Measurements from ENCODE around the gene MRPS25. TPM values are rescaled to one million over a fixed set of nuclear protein-coding genes. Genes with fewer than 3 reads are reported as not detected.

MRPS25 gene
- total and polyA plus RNA-seq, 9 of the 15 experiments (the other 6 are each of a cell fraction or from before 2014, with no cell fraction given) = 34.3 to 129 (median 78.2) TPM

DNA sequence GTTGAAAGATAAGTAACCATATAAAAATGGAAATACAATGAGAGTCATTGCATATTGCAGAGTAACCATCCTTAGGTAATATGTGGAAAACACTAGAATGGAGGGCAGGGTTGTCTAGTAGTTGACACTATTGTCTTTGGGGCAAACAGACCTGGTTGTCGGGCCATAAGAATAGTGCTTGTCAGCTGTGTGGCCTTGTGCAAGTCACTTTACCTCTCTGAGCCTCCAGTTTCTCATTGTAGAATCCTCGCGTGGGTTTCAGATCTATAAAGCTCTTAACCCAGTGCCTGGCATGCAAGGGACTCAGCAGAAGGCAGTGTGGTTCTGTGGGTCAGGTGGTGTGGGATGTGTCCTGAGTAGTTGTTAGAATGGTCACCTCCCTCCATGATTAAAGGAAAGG is 32.0 kb downstream of the MRPS25 start (continued):
- TF ChIP-seq, protein P1, sequence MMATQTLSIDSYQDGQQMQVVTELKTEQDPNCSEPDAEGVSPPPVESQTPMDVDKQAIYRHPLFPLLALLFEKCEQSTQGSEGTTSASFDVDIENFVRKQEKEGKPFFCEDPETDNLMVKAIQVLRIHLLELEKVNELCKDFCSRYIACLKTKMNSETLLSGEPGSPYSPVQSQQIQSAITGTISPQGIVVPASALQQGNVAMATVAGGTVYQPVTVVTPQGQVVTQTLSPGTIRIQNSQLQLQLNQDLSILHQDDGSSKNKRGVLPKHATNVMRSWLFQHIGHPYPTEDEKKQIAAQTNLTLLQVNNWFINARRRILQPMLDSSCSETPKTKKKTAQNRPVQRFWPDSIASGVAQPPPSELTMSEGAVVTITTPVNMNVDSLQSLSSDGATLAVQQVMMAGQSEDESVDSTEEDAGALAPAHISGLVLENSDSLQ (IDR thresholded peaks at IDR 0.05) = no peak
- TF ChIP-seq ZNF780A (CRISPR knock-in tag; IDR thresholded peaks at IDR 0.05) (no peak), RBM25 (IDR thresholded peaks at IDR 0.05; ENCODE audit: low read depth, low read length, severe bottlenecking) (peak; percentile 54), NUFIP1 (IDR thresholded peaks at IDR 0.05; ENCODE audit: partially characterized antibody) (no peak), CBFB (CRISPR knock-in tag; IDR thresholded peaks at IDR 0.05) (no peak), HBP1 (CRISPR knock-in tag; IDR thresholded peaks at IDR 0.05) (no peak), NBN (IDR thresholded peaks at IDR 0.05; ENCODE audit: low read depth) (no peak), FOXP1 (CRISPR knock-in tag; IDR thresholded peaks at IDR 0.05) (no peak), HOXB6 (CRISPR knock-in tag; IDR thresholded peaks at IDR 0.05; ENCODE audit: borderline replicate concordance) (no peak), RUNX1 (IDR thresholded peaks at IDR 0.05; ENCODE audit: low read depth) (no peak)
- TF ChIP-seq, protein P2, sequence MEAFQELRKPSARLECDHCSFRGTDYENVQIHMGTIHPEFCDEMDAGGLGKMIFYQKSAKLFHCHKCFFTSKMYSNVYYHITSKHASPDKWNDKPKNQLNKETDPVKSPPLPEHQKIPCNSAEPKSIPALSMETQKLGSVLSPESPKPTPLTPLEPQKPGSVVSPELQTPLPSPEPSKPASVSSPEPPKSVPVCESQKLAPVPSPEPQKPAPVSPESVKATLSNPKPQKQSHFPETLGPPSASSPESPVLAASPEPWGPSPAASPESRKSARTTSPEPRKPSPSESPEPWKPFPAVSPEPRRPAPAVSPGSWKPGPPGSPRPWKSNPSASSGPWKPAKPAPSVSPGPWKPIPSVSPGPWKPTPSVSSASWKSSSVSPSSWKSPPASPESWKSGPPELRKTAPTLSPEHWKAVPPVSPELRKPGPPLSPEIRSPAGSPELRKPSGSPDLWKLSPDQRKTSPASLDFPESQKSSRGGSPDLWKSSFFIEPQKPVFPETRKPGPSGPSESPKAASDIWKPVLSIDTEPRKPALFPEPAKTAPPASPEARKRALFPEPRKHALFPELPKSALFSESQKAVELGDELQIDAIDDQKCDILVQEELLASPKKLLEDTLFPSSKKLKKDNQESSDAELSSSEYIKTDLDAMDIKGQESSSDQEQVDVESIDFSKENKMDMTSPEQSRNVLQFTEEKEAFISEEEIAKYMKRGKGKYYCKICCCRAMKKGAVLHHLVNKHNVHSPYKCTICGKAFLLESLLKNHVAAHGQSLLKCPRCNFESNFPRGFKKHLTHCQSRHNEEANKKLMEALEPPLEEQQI (IDR thresholded peaks at IDR 0.05) = no peak
- TF ChIP-seq, protein P3, sequence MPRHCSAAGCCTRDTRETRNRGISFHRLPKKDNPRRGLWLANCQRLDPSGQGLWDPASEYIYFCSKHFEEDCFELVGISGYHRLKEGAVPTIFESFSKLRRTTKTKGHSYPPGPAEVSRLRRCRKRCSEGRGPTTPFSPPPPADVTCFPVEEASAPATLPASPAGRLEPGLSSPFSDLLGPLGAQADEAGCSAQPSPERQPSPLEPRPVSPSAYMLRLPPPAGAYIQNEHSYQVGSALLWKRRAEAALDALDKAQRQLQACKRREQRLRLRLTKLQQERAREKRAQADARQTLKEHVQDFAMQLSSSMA (CRISPR knock-in tag; IDR thresholded peaks at IDR 0.05) = no peak

All from K562 (cell line).